ENCODE data around the gene MORN1.

GRCh38 chr1:2341706-2342383 is 49.5 kb downstream of the MORN1 start:
- no peak for TF ChIP-seq CTCF (IDR thresholded peaks at IDR 0.05)
- no peak for TF ChIP-seq POLR2A (IDR thresholded peaks at IDR 0.05)
- TF ChIP-seq EP300 (IDR thresholded peaks at IDR 0.05), result no peak
